Left hindlimb (tissue), 1 donor: ENCODE results near the gene PRKCSH.
"Not testable (repeated sequence)": the region's sequence is repeated elsewhere in the genome, so short reads cannot be mapped to it uniquely, and the experiment has no call there.

Experiments used
- DNase-seq: peaks from one replicate; pipeline ENCODE4 v3.0.0-alpha.2; 2018

PRKCSH gene

DNA sequence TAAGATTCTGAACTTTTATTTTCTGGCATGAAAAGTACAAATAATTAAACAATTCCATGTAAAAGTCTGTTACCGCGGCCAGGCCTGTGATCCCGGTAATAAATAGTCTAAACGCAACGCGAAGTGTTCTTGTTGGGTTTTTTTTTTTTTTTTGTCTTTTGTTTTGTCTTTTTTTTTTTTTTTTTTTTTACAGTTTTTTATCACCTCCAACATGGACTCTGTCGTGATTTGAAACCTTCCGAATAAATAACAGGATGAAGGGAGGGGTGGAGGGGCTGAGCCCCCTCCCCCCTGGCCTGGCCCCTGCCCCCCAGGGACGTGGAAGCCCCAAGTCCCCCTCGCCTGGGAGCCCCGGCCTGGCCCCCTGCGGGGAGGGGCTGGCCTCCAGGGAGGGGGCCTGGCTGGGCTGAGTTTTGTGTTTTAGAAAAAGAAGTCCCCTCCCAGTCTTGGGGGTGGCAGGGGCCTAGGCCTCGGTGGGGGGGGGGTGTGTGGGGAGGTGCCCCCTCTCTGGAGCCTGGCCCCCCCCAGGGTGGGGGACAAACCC is 16.0 kb downstream of the PRKCSH start:
- DNase-seq = no peak

DNA sequence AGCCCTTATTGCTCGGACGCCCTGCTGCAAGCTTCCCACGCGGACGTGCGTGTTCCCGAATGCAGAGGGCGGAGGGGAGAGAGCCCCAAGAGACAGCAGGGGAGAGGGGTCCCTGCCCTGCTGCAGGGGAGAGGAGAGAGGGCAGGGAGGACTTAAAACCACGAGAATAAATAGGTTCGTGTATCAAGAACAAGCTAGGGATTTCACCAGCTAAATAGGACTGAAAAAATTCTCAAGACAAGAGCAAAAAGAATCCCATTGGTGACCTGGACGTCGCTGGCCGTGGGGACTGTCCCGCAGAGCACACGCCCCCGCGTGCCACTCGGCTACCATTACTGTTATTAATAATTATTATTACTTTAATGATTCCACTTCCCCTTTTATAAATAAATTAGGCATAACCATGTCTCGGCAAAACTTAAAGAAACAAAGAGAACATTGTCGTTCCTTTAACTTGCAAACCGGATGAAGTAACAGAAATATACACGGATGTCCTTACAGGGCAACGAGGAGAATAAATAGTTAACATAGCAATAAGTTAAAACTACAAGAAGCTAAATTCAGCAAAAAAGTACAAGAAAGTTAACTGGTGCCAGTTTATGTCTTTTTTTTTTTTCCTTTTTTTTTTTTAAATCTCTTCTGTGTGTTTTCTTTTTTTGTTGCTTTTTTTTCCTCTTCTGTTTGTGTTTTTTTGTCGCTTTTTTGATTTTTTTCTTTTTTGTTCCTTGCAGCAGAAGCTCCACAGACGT is 16.6 kb downstream of the PRKCSH start:
- peak; percentile 43 for DNase-seq

DNA sequence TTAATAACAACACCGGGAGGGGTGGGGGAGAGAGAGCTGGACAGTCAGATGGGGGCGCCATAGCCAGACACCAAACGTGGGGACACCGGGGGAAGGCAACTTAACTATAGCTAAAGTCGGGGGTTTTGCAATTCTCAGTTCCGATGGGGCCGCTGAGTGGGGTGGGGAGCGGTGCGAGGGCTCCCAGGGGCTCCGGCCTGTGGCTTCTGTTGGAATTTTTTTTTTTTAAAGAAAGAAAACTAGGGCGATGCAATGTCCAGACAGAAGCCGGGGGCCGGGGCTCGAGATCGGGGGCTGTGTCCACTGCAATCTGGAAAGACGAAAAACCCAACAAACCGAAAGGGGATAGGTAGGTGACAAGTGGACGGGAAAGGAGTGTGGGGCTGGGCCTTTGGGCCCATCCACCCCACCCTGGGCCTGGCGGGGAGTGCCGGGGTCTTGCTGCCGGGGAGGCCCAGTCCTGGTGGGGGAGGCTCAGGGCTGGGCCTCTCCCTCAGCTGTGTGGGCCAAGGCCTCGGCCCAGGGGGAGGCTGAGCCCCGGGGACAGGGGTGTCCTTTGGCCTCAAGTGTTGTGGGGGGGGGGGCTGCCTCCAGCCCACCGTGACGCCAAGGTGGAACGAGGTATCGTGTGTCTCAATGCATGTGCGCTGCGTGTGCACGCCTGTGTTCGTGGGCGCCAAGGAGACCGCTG is 17.3 kb downstream of the PRKCSH start:
- no peak for DNase-seq

DNA sequence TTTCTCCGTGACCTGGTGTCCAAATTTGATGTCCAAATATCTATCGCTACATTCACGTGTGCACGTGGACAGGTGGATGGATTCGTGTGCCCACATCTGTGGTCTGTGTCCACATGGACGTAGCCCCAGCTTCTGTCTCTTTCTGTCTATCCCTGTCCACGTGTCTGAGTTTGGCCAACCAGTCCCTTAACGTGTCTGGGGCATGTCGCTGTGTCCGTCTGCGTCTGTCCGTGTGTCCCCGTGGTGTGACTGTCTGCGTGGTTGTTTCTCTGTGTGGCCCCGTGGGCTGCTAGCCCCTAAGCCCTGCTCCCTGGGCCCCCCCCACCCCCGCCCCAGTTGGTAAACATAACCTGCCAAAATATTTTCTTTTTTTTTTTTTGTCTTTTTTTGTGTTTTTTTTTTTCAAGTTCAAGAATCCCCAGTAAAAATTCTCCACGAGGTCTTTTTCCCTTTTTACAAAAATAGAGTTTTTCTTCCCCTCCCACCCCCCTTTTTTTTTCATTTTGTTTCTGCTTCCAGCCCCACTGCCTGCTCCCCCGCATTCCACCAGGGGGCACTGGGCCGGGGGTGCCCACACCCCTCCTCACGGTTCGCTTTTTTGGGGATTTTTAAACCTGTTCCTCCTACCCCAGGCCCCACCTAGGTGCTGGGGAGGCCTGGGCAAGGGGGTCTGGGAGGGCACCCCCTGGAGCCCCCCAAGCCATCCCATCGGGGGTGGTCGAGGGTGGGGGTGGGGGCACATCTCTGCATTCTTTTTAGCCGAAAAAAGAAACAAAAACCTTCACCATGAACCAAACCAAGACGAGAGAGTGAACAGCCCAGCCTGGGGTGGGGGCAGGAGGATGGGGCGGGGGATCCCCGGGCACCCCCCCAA is 18.3 kb downstream of the PRKCSH start:
- DNase-seq = no peak

DNA sequence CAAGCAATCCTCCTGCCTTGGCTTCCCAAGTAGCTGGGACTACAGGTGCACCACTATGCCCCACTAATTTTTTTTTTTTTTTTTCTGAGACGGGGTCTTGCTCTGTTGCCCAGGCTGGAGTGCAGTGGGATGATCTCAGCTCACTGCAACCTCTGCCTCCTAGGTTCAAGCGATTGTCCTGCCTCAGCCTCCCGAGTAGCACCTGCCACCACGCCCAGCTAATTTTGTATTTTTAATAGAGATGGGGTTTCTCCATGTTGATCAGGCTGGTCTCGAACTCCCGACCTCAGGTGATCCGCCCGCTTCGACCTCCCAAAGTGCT is 19.8 kb downstream of the PRKCSH start:
- DNase-seq = not testable (repeated sequence)

DNA sequence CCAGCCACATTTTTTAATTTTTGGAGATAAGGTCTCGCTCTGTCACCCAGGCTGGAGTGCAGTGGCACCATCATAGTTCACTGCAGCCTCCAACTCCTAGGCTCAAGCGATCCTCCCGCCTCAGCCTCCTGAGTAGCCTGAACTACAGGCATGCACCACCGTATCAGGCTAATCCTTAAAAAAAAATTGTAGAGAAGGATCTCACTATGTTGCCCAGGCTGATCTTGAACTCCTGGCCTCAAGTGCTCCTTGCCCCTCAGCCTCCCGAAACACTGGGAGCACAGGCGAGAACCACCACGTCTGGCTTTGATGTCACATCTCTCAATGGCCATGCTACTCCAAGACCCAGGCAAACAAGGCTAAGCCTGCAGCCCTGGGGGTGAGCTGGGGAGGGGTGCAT is 21.2 kb downstream of the PRKCSH start:
- DNase-seq = no peak

DNA sequence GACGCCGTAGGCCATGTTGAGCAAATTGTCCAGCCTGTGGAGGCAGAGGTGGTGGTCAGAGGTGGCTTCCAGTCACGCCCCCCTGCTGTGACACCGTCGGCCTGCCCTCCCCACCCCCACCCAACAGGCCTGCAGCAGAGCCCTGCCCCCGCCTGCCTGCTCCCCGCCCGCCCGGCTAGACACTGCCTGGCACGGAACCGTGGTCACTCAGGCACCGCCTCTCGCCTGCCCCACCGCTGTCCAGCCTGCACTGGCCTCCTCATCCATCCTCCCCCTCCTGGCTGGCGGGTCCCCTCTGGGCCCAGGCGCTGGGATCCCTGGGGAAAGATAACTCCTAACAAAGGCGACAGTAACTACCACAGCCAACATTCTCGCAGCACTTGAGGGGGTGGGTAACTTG is 21.7 kb downstream of the PRKCSH start:
- no peak for DNase-seq

DNA sequence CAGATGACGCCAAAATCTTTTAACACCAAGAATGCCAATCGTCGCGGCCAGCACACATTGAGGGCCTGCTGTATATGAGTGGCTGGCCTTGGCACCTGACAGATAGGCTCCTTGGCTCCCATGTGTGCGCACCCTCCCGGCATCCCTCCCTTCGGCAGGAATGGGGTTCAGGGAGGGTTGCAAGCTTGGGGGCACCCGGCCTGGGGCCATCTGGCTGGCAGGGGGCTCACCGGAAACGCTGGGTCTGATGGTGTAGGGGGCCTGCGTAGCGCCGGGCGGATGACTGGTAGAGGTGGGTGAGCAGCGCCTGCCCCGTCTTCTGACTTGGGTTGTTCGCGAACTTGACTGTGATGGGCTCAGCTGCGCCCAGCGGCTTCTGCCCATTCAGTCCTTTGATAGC is 22.4 kb downstream of the PRKCSH start:
- no peak for DNase-seq

DNA sequence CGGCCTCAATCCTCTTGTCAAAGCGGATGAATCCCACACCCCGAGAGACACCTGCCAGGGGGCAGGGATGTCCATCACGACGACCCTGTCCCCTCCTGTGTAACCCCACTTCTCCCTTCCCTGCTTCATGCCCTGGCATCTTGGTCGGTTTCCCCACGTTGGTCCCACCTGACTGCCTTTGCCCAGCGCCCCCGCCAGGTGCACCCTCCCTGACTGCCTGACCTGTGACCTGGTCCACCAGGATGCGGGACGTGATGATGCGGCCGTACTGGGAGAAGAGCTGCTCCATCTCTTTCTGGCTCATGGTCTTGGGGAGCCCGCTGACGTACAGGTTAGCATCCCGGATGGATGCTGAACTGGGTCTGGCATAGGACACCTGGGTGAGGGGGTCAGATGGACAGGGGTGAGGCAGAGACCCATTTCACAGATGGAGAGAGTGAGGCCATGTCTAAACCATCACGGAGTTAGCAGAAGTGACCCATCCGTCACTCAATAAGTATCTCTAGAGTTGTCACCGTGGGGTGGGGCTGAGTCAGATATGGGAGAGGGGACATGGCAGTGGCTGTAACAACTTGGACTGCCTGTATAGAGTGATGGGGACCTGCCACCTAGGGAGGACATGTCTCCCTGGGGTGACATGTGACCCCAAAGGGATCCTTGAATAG is 22.9 kb downstream of the PRKCSH start:
- no peak for DNase-seq

DNA sequence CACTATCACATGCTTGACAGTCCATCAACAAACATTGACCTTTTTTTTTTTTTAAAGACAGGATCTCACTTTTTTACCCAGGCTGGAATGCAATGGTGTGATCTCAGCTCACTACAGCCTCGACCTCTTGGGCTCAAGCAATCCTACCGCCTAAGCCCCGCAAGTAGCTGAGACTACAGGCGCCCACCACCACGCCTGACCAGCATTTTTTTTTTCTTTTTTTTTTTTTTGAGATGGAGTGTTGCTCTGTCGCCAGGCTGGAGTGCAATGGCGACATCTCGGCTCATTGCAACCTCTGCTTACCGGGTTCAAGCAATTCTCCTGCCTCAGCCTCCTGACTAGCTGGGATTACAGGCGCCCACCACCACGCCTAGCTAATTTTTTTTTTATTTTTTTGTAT is 23.5 kb downstream of the PRKCSH start:
- DNase-seq = not testable (repeated sequence)

DNA sequence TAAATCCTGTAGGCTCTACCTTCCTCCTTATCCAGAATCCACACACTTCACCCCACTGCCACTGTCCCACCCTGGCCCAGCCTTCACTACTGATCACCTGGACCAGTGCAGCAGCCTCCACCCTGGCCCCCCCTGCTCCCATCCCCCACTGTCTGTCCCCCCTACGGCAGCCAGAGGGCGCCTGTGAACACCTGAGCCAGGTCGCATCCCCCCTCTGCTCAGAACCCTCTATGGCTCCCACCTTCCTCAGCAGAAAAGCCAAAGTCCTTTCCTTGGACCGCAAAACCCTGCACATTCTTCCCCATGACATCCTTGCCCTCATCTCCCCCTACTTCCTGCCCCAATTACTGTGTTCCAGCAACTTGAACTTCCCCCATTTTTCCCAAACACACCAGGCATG is 24.8 kb downstream of the PRKCSH start:
- DNase-seq = no peak

DNA sequence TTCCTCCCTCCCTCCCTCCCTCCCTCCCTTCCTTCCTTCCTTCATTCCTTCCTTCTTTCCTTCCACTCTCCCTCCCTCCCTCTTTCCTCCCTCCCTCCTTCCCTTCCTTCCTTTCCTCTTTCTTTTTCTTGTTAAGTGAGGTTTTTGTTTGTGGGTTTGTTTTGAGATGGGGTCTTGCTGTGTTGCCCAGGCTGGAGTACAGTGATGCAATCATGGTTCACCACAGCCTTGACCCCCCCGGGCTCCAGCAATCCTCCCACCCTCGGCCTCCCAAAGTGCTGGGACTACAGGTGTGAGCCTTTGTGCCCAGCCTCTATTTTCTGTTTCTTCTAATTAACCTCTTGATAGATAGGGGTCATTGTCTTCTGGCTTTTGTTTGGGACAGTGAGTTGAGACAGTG is 26.0 kb downstream of the PRKCSH start:
- no peak for DNase-seq

DNA sequence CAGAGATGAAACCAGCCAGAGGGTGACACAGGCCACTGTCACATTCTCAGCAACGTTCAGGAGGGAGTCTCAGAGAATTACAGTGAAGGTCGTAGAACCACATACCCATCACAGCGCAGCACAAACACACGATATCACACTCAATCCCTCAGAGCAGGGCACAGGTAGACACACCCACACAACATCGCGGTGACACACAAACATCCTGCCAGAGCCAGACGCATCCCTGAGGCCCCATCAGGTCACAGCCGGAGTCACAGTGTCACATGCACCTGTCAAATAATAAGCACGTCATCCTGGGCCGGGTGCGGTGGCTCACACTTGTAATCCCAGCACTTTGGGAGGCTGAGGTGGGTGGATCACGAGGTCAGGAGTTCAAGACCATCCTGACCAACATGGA is 28.0 kb downstream of the PRKCSH start:
- no peak for DNase-seq

DNA sequence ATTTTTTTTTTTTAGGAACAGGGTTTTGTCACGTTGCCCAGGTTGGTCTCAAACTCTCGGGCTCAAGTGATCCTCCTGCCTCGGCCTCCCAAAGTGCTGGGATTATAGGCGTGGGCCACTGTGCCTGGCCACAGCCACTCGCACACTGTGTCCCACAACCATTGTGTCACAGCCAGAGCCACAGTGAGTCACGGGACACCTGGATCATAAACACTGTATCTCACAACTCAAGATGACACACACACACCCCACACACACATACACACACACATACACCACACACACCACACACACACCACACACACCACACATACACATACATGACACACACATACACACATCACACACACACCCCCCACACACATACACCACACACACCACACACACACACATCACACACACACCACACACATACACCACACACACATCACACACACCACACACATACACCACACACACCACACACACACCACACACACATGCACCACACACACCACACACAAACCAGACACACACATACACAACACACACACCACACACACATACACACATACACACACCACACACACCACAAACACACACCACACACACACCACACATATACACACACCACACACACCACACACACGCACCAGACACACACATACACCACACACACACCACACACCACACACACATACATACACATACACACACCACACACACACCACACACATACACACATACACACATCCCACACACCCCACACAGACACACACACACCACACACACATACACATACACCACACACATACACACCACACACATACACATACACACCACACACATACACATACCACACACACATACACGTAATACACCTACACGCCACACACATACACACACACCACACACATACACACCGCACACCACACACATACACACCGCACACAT is 29.2 kb downstream of the PRKCSH start:
- DNase-seq = no peak

DNA sequence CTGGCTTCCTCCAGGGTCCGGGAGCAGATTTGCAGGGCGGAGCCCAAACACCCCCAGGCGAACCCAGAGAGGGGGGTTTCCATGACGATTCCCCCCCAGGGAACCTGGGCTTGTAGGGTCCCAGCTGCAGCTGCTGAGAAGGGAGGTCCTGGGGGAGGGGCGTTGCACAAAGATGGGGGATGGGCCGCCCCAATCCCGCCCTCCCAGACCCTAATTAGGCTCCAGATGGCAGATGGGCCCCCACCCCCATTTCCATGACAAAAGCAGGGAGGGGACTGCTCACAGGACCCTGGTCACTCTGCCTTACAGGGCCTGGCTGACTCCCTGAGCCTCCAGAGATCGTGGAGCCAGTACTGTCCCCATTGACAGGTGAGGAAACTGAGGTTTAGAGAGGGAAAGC is 30.2 kb downstream of the PRKCSH start:
- DNase-seq = no peak

DNA sequence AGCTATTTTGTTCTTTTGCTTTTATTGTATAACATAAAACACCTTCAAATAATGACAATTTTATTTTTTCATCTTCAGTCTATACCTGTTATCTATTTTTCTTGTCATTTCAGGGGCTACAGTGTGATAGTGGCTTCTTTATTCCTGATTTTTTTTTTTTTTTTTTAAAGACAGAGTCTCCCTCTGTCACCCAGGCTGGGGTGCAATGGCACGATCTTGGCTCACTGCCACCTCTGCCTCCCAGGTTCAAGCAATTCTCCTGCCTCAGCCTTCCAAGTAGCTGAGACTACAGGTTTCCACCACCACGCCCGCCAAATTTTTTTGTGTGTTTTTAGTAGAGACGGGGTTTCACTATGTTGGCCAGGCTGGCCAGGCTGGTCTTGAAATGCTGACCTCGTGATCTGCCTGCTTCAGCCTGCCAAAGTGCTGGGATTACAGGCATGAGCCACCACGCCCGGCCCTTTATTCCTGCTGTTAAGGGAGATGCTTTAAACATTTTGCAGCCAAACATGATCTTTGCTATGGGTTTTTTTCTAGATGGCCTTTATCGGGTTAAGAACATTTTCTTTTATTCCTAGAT is 32.9 kb downstream of the PRKCSH start:
- not testable (repeated sequence) for DNase-seq

DNA sequence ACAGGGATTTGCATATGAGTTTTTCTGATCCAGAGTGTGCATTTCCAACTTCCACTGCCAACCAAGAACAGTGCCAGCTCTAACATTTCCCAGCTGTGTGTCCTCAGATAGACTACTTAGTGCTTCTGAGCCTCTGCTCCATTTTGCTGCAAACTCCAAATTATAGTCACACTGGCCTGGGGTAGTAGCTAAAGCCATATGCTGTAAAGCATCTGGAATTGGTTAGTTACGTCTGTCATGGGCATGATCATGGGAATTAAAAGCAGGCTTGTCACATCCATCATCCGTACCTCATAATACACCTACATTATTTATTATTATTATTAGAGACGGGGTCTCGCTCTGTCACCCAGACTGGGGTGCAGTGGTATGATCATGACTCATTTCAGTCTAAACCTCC is 38.3 kb downstream of the PRKCSH start:
- DNase-seq = no peak

DNA sequence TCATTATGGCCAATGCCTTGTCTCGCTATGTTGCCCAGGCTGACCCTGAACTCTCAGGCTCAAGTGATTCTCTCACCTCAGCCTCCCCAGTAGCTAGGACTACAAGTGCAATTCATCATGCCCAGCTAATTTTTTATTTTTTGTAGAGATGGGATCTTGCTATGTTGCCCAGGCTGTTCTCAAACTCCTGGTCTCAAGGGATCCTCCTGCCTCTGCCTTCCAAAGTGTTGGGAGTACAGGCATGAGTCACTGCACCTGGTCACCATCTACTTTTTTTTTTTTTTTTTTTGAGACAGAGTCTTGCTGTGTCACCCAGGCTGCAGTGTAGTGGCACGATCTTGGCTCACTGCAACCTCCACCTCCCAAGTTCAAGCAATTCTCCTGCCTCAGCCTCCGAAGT is 39.9 kb downstream of the PRKCSH start:
- not testable (repeated sequence) for DNase-seq

DNA sequence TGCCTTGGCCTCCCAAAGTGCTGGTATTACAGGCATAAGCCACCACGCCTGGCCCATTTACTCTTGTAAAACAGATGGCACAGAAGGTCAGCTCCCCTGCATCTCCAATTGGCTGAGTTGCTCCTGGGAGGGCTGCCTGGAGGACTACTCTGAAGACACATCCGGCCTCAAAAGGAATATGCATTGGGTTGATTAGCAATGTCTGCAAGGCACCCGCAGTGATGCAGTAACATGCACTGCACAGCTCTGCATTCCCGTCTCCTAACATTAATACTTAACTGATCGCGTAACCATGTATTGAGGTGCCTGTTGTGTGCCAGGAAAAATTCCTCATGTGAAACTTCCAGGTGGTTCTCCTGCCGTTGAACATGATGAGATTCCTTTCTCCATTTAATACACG is 40.4 kb downstream of the PRKCSH start:
- DNase-seq = no peak

DNA sequence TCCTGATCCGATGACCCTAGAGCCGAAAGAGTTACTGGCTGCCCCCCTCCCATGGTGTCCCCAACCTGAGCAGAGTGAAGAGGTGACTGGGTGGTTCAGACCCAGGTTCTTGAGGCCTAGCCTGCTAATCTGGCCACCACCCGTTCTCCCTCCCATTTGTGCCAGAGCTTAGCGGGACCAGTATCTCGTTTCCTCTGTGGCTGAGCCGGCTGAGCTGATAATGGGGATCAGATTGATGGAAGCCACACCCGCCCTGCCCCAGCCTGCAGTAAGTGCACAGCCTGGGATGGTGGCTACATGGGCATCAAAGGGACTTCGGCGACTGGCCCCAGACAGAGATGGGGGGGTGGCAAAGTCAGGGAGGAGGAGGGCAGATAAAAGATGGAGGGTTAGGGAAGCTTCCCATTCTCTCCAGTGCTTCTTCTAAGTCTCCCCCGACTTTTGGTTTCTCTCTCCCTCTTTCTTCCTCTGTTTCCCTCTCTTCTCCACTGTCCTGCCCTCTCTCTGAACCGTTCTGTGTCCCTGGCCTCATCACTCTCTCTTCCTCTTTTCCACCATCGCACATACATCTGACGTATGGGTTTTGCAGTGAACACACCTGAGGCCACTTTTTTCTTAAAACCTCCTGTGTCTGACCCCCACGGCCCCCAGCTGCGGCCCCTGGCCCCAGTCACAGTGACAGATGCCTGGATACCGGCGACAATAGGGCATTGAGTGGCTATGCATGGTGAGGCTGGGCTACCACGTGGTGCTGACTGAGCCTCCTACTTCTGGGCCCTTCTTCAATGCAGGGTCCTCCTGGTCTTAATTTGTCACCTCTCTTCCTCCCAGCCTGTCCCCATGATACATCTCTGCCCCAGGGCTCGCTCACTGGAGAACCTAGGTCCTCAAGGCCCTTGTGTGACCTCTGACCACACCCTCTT is 43.0 kb downstream of the PRKCSH start:
- no peak for DNase-seq
